COLO668 (cell line): Measurements from ENCODE around the gene KRT81.
A peak's percentile ranks its signal among the peaks of the same experiment; 100 is the strongest.
"Not testable (repeated sequence)": the region's sequence is repeated elsewhere in the genome, so short reads cannot be mapped to it uniquely, and the experiment has no call there.

Experiments
- DNase-seq: peaks from one replicate; lab custom pipeline; 2025; ENCODE audit not compliant: unreplicated experiment; lab: John Stamatoyannopoulos, UW

Gene KRT81

DNA sequence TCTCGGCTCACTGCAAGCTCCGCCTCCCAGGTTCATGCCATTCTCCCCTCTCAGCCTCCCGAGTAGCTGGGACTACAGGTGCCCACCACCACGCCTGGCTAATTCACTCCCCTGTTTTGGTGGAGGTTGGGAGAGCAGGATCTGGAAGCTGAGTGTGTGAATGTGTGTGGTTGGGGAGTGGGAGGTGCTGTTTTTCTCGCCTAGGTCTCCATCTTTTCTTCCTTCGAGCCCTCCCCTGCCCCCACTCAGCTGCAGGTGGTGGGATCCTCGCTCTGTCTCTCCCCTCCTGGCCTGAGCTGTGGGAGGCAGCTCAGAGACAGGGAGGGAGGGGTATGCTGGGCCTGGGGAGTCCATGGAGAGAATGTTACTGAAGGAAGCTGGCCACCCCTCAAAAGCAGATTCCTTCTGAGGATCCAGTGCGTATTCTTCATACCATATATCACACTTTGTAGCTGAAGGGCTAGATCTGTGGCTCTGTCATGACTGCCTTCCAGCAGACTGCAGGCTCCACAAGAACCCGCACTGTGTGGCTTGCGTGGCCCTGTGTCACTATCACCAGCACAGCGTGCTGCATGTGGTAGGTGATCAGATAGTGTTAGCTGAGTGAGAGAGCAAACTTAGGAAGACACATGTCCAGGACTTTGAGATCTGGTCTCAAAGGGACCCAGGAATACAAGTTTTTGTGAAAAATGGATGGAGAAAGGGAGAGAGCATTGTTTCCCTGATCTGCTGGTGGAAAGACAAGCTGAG, 27.1 kb upstream of the KRT81 start:
- DNase-seq, result no peak

DNA sequence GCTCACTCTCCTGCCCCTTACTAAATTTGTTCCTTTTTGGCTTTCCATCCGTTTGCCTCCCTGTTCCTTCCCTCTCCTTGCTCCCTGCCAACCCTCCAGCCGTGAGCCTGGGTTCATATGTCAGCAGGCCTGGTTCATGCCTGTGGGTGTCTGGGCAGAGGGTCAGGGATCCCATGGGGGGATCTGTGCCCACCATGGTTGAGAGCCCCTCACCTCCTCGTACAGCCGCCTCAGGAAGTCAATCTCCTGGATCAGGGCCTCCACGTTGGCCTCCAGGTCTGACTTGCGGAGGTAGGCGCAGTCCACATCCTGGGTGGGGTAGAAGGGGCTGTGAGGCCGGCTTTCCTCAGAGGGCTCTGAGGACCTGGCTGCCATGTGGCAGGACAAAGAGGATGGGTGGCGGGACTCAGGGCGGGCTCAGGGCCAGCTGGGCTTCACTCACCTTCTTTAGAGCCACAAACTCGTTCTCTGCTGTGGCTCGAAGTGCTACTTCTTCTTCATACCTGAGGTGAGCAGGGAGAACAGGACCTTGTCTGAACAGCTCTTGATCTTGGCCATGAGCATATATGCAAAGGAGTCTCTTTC, 26.2 kb upstream of the KRT81 start:
- no peak for DNase-seq

DNA sequence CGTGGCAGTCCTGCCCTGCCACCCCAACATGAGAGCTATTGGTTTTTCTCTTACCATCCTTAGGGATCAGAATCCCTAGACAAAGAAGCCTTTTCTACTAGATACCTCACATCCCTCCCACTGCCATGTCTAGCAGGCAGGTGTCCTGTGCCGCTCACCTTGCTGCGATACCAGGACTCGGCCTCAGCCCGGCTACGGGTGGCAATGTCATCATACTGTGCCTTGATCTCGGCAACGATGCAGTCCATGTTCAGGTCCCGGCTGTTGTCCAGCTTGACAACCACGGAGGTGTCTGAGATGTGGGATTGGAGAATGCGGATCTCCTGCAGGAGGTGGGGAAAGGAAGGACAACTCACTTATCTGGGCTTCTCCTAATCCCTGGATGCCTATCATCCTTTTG, 25.4 kb upstream of the KRT81 start:
- no peak for DNase-seq

DNA sequence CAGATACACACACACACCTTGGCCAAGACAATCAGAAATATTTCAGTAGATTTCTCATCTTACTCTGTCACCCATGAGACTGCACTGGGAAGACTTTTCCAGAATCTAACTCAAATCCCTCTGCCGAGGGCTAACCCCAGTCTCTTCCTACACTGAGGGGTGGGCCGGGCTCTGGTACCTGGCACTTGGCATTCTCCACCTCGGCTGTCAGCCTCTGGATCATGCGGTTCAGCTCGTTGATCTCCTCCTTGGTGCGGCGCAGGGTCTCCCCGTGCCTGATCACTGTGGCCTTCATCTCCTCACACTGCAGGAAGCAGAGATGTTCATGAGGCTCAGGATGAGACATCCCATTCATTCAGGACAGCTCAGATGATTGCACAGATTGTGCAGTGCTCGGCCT, 25.0 kb upstream of the KRT81 start:
- no peak for DNase-seq

DNA sequence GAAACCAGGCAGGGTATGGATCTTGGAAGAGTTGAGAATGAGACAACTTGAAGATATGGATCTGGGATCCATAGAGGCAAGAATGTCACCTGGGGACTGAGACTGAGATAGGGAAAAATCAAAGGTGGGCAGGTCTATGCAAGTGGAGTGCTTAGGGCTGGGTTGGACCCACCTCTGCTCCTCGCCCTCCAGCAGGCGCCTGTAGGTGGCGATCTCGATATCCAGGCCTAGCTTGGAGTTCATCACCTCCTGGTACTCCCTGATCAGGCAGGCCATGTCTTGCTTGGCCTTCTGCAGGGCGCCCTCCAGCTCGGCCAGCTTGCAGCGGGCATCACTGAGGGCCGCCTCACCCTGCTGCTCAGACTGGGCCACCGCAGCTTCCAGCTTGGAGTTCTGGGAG, 24.4 kb upstream of the KRT81 start:
- DNase-seq, result peak; percentile 12

DNA sequence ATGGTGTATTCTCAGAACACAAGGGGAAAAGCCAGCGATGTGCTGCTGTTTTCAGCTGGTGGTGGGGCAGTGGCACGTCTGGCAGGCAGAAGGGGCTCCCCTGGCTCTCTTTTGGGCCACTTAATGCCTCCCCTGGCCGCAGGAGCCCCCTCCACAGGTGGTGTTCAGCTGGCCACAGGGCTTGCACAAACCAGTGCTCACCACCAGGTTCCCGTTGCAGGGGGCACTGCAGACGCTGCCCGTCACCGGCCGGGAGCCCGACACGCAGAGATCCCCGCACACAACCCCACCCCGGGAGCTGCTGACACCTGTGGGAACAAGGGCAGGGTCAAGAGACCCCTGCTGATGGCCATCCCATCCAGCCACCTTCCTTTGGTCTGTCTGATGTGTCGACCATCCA, 23.2 kb upstream of the KRT81 start:
- no peak for DNase-seq

DNA sequence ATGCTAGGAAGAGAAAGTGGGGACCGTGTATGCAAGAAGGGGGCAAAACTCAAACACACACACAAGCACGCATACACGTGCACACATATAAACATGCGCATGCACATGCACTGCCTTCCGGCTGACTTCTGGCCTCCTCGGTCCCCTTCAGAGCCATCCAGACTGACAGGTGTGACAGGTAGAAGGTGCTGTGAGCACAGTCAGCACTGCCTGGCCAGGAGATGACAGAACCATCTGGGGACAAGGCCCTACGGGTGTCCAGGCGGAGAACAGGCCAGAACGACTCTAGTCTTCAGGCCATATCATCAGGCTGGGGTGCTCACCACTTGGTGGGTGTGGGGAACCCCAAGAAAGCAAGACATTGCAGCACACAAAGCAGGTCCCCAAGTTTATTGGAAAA, 22.6 kb upstream of the KRT81 start:
- no peak for DNase-seq

DNA sequence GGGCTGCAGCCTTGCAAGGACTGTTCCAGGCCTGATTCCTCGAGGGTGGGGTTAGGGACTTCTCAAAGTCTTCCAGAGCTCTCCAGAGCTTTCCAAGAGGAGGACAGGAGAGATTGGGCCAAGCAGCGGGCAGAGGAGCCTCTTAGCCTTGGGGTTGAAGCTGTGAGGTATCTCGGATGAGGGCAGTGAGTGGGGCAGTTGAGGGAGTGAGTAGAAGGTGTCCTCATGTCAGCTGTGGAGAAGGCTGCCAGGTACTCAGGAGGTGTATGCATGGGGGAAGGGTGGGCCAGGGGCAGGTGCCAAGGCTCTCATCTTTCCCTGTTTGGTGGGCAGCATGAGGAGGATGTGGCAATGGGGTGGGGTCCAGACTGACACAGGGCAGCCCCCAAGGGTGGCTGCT, 22.1 kb upstream of the KRT81 start:
- no peak for DNase-seq

DNA sequence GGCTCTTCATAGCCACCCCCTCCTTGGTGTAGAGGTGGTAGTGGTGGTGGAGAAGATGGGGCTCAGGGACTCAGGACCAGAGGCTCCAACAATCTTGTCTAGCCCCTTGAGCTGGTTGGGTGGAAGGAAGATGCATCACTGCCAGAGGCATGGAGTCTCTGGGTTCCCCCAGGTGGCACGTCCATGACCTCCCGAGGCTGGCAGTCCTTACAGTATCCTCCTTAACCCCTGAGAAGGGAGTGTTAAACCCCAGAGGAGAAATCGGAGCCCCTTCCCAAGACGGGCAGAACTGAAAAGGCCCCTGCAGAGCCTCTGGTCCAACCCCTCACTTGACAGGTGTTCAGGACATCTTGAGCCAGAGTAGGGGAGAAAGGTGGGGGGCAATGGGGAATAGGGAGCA, 20.8 kb upstream of the KRT81 start:
- DNase-seq, result no peak

DNA sequence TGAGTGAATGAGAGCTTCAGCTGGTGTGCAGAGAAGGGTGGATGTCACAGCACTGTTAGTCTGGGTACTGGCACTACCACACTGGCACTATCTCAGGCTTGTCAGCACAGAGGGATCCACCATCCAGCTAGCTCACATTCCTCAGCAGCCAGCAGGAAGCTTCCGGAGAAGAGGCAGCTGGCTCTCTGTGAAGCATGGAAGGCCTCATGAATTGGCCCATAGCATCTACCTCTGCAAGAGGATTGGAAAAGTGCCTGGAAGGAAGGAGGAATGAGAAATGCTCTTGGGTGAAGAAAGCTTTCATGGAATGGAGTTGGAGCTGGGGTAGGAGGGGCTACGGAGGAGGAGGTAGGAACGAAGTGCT, 19.9 kb upstream of the KRT81 start:
- DNase-seq, result no peak

DNA sequence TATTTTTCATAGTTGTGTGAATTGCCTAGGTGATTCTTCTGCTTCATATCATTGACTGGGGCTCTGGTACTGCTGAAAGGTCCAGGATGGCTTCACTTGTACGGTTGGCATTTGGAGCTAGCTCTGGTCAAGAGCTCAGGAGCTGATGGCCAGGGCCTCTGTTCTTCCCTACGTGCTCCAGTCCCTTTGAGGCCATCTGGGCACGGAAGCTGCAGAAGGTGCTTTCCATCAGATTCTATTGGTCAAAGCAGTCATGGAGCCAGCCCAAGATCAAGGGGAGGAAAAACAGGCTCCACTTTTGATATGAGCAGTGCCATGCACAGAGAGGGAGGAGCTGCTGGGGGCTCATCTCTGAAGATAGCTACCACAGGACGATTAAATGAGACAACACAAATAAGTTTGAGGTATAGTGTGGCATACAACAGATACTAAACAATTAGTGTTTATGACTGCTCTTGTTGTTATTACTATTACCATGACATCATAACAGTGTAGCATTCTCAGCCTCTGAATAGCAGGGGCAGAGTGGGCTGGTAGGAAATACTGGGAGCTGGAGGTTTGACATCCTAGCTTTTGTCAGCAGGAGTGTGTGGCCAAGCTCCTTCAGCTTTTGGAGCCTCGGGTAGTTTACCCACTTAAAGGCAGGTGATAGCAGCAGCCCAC, 19.4 kb upstream of the KRT81 start:
- no peak for DNase-seq

DNA sequence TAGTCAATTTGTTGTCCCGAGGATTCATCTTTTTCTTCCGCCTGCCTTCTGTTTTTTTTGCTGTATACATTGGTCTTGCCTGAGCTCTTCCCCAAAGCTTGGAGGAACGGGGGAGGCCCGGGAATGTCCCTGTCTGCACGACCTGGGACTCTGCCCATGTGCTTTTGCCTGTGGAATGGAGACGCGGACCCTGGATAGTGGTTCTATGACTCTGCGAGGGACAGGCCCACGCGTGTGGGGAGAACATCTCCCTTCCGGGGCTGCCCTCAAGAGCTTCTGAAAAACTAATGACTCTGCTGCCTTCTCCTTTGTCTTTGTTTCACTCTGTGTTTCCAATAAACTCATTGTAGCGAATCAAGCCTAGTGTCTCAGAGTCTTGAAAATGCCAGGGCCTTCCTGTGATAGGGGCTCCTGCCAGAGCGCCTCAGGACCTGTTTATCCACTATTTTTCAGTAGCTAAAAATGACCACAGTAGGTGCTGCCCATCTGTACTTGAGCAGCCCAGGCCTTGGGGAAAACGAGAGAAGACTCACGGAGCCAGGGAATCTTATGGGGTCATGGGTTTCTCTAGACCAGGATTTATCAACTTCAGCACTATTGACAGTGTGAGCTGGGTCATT, 17.6 kb upstream of the KRT81 start:
- no peak for DNase-seq

DNA sequence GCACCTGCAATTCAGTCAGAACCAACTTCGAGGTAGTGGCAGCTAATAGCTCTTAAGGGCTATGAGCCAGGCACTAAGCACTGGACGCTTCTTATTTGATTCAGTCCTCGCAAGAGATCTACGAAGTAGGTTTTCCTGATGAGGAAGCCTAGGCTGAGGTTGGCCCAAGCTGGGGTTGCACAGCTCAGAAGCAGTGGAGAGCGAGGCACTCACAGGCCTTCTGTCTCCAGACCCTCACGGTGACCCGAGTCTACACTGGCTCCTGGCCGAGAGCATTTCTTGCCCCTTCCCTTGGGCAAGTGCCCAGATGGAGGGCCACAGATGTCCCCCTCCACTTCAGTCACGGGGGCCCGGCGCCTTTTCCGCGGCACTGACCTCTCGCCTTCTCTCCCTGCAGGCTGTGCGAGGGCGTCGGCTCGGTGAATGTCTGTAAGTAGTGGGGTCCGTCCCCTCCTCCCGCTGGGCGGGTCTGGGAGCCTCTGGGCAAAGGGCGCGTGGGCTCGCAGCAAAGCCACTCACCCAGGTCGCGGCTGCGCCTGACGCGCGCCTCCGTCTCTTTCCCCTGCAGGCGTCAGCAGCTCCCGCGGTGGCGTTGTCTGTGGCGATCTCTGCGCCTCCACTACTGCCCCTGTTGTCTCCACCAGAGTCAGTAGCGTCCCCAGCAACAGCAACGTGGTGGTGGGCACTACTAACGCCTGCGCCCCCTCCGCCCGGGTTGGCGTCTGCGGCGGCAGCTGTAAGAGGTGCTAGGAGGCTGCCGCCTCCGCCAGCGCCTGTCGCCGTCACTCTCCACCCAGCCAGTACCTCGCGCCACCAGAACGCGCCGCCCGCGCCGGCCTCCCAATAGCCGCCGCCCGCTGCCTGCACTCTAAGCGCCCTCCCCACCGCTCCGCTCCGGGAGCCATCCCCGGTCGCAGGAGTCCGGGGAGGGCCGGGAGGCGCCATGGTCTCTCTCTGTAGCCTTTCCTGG, 16.8 kb upstream of the KRT81 start:
- DNase-seq, result peak; percentile 70

DNA sequence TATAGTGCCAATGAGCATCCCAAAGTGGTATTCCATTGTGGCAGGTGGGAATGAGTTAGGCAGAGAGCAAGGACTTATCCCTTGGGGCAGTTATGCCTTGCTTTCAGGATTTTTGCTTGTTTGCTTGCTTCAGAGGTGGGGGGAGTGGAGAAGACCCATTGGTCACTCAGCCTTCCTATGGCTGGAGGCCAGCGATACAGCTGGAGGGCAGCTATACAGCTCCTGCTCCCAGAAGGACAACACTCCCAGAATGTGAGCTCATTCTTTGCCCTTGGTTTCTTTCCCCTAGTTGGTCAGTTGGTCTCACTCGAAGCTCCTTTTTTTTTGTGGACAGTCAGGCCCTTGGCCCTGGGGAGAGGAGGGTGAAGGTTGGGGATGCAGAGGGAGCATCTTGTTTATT, 15.4 kb upstream of the KRT81 start:
- no peak for DNase-seq

DNA sequence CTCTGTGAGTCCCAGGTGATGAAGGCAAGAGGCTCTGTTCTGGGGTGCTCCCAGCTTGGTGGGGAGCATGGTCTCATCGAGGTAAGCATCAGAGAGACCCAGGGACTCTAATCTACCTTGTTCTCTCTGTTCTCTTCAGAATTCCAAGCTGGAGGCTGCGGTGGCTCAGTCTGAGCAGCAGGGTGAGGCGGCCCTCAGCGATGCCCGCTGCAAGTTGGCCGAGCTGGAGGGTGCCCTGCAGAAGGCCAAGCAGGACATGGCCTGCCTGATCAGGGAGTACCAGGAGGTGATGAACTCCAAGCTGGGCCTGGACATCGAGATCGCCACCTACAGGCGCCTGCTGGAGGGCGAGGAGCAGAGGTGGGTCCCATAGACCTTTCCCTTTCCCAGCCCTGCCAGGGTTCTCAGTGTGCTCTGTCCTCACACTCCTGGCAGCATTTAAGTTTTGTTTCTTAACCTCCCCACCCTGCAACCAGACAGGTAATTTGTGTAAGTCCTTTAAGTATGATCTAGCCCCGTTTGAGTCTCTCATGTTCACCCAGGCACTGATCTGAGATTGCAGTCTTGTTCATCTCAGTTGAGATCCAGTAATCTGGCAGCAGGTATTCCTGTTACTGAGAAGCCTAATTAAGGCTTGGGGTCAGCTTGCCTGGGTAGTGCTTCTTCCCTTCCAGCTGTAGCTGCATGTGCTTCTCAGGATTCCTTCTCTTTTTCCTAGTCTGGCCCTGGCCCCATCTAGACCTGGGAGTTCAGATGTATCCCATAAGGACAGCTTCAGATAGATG, 14.8 kb upstream of the KRT81 start:
- no peak for DNase-seq

DNA sequence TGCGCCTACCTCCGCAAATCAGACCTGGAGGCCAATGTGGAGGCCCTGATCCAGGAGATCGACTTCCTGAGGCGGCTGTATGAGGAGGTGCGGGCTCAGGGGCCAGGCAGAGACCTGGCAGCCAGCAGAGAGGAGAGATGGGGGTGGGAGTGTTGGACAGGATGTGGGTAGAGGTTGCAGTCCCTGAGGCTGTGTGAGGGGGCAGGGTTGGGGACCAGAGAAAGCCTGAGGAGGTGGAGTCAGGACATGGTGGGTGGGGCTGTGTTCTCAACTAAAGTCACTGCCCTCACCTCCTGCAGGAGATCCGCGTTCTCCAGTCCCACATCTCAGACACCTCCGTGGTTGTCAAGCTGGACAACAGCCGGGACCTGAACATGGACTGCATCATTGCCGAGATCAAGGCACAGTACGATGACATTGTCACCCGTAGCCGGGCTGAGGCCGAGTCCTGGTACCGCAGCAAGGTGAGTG, 13.6 kb upstream of the KRT81 start:
- DNase-seq, result not testable (repeated sequence)

DNA sequence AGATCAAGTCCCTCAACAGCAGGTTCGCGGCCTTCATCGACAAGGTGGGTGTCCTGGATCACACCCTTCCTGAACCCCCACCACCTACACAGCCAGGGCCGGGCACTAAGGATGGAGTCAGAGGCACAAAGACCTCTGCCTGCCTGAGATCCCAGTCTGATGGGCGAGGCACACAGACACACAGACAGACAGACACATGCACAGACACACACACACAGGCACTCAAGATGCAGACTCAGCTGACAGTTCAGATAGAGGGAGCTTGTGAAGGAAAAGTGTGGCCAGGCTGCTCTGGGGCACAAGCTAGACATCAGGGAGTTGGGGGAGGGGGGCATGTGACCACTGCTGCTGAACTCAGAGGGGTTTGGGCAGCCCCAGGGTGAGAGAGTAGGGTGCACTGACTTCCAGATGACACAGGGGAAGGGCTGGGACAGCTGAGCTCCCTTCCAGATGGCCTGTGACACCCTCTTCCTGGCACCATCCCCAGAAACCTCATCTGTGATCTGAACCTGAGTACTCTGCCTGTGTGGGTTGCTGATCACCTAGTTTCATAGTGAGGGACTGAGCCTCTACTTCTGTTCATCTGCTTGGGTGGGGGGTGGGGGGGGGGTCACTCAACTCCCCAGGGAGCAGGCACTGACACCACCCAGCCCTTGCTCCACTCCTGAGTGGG, 11.0 kb upstream of the KRT81 start:
- DNase-seq, result not testable (repeated sequence)

DNA sequence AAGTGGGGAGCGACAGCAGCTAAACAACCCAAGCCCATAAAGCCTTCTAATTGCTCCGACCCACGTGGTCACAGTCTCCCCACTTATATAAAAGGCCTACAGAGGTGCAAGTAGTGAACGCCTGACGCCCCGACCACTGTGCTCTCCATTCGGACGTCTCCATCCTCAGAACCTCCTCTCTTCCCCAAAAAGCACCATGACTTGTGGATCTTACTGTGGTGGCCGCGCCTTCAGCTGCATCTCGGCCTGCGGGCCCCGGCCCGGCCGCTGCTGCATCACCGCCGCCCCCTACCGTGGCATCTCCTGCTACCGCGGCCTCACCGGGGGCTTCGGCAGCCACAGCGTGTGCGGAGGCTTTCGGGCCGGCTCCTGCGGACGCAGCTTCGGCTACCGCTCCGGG, 10.4 kb upstream of the KRT81 start:
- not testable (repeated sequence) for DNase-seq
